Skeletal muscle tissue (tissue), 1 donor: Measurements from ENCODE around the gene ZXDB. TPM values are rescaled to one million over a fixed set of nuclear protein-coding genes. Genes with fewer than 3 reads are reported as not detected.

ENCODE experiments used
- total RNA-seq: library from RNA; depleted of rRNA; stranded (reverse); fragments of >200 nt; gene quantifications from one replicate; pipeline ENCODE4 v1.2.3, GENCODE V29; 2014

ZXDB gene
- total RNA-seq, 1 donor from 2014 or later, result 6.3 TPM

Other genes starting within 250 kb of the ZXDB start
- not detected for gene NLRP2B, start 88.2 kb downstream of the ZXDB start, total RNA-seq